Esophagus mucosa (tissue), 1 donor: ENCODE results near the gene NUDT19. TPM values are rescaled to one million over a fixed set of nuclear protein-coding genes. Genes with fewer than 3 reads are reported as not detected.

Source experiments
- total RNA-seq: library from RNA; stranded (reverse); gene quantifications from one replicate; pipeline ENCODE4 v1.2.4, GENCODE V29; 2023
- donor health status: DM: yes; HTN: yes; CAD: no.

NUDT19 gene
- total RNA-seq, 1 donor from 2014 or later = 13.4 TPM

Other genes starting within 250 kb of the NUDT19 start
- gene PDCD5, start 110.6 kb upstream of the NUDT19 start, total RNA-seq = 84.8 TPM
- 22.3 TPM for gene ANKRD27, start 16.6 kb upstream of the NUDT19 start, total RNA-seq
- gene RGS9BP, start 16.0 kb upstream of the NUDT19 start, total RNA-seq = 0.16 TPM
- gene TDRD12, start 27.9 kb downstream of the NUDT19 start, total RNA-seq = 0.08 TPM
- 0.08 TPM for gene SLC7A9, start 177.9 kb downstream of the NUDT19 start, total RNA-seq